SK-N-SH treated with all-trans-retinoic acid at 6 μM for 48 hours (cell line): ENCODE measurements around the gene FDXR.

ENCODE experiments used
- CSDC2 ChIP-seq: fragments of 250-450 bp; sonication (Bioruptor Pico); IDR thresholded peaks from 2 replicates; pipeline ENCODE4 v1.5.0; 2020; ENCODE audit warnings: mild to moderate bottlenecking, moderate library complexity
- ISL1 ChIP-seq: fragments of 250-450 bp; sonication (Bioruptor Pico); IDR thresholded peaks from 2 replicates; pipeline ENCODE4 v2.1.2; 2022; ENCODE audit warnings: mild to moderate bottlenecking, moderate library complexity
- OSR1 ChIP-seq: fragments of 250-450 bp; sonication (Bioruptor Pico); IDR thresholded peaks from 2 replicates; pipeline ENCODE4 v1.8.0; 2022; ENCODE audit warnings: moderate library complexity, mild to moderate bottlenecking, inconsistent platforms
- SNAI2 ChIP-seq: fragments of 250-450 bp; sonication (Bioruptor Pico); IDR thresholded peaks from 2 replicates; pipeline ENCODE4 v1.5.0; 2020; ENCODE audit warnings: mild to moderate bottlenecking, moderate library complexity
- ZC3H10 ChIP-seq: fragments of 250-450 bp; sonication (Bioruptor Pico); IDR thresholded peaks from 2 replicates; pipeline ENCODE4 v1.5.1; 2021; ENCODE audit warnings: mild to moderate bottlenecking, moderate library complexity
- ZNF70 ChIP-seq: fragments of 450-650 bp; formaldehyde crosslinking; IDR thresholded peaks from 2 replicates; pipeline ENCODE4 v1.5.0; 2020; ENCODE audit warnings: mild to moderate bottlenecking, moderate library complexity
- TF ChIP-seq, protein P1 (sequence below): fragments of 250-450 bp; sonication (Bioruptor Pico); IDR thresholded peaks from 2 replicates; pipeline ENCODE4 v1.8.0; 2020; ENCODE audit warnings: mild to moderate bottlenecking, moderate library complexity, borderline replicate concordance

DNA sequence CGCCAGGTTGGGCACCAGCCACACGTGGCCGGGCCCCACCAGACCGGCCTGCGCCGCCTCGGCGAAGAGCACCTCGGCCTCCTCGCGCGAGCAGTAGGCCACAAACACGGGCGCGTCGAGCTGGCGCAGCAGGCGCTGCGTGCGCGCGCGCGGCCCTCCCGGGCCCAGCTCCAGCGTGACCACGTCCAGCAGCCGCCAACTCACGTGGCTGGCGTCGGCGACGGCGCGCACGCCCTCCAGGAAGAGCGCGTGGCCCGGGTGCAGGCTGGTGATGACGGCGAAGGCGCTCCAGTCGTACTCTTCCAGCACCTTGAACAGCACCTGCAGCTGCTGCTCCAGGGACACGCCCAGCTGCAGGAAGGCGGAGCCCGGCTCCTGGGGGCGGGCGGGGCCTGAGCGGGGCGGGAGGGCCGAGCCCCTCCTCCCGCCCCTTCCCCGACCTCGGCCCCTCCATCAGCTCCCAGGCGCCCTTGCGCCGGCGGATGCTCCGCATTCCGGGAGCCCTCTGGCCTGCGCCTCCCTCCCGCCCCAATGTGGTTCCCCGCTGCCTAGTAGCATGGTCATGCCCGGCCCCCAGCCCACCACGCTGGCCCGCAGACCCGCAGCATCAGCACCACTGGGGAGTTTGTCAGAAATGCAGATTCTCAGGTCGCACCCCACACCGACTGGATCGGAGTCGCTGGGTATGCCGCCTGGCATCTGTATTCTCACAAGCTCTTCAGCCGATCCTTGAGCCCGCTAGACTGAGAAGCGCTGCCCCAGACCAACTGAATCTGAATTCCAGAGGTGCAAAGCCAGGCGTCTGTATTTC, 20.4 kb downstream of the FDXR start:
- TF ChIP-seq ZC3H10: no peak
- TF ChIP-seq CSDC2 (CRISPR knock-in tag): no peak
- no peak for TF ChIP-seq ZNF70
- no peak for TF ChIP-seq OSR1 (CRISPR knock-in tag)
- TF ChIP-seq, protein P1, sequence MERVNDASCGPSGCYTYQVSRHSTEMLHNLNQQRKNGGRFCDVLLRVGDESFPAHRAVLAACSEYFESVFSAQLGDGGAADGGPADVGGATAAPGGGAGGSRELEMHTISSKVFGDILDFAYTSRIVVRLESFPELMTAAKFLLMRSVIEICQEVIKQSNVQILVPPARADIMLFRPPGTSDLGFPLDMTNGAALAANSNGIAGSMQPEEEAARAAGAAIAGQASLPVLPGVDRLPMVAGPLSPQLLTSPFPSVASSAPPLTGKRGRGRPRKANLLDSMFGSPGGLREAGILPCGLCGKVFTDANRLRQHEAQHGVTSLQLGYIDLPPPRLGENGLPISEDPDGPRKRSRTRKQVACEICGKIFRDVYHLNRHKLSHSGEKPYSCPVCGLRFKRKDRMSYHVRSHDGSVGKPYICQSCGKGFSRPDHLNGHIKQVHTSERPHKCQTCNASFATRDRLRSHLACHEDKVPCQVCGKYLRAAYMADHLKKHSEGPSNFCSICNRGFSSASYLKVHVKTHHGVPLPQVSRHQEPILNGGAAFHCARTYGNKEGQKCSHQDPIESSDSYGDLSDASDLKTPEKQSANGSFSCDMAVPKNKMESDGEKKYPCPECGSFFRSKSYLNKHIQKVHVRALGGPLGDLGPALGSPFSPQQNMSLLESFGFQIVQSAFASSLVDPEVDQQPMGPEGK (CRISPR knock-in tag): no peak
- TF ChIP-seq ISL1 (CRISPR knock-in tag): no peak
- no peak for TF ChIP-seq SNAI2 (CRISPR knock-in tag)
